Heart left ventricle (tissue), 16 donors: ENCODE data around the gene TJP1. TPM values are rescaled to one million over a fixed set of nuclear protein-coding genes. Genes with fewer than 3 reads are reported as not detected.

Experiments used
- ATAC-seq, 4 donors: fragments of 200-7000 bp; cut with Tn5 transposase; one replicate each; pipeline ENCODE4 v1.9.1; 2020 to 2022; ENCODE audit warnings: moderate library complexity in 4 of 4, mild to moderate bottlenecking in 3 of 4, moderate number of reproducible peaks in 1 of 4
- DNase-seq, 5 donors: peaks; one replicate each; pipeline ENCODE4 v3.0.0-alpha.2; 2020
- H3K27ac ChIP-seq, 12 donors: fragments of 200-600 bp; sonication (generic) in 4 of 12; one replicate each; pipeline versions ENCODE4 v1.5.0 to v1.8.0; 2016 to 2022; ENCODE audit warnings: mild to moderate bottlenecking in 2 of 12
- H3K27me3 ChIP-seq, 9 donors: fragments of 200-600 bp; sonication (generic) in 2 of 9; one replicate each; pipeline versions ENCODE4 v1.5.1 to v1.8.0; 2016 to 2022; ENCODE audit warnings: mild to moderate bottlenecking in 3 of 9
- H3K36me3 ChIP-seq, 9 donors: fragments of 200-600 bp; sonication (generic) in 2 of 9; one replicate each; pipeline versions ENCODE4 v1.5.0 to v1.8.0; 2018 to 2022; ENCODE audit warnings: mild to moderate bottlenecking in 2 of 9
- H3K4me1 ChIP-seq, 12 donors: fragments of 200-600 bp; sonication (generic) in 4 of 12; one replicate each; pipeline versions ENCODE4 v1.5.0 to v1.8.0; 2016 to 2022; ENCODE audit warnings: mild to moderate bottlenecking in 3 of 12
- H3K4me3 ChIP-seq, 12 donors: fragments of 200-600 bp; sonication (generic) in 4 of 12; one replicate each; pipeline versions ENCODE4 v1.5.0 to v1.8.0; 2017 to 2022; ENCODE audit warnings: mild to moderate bottlenecking in 9 of 12, moderate library complexity in 4 of 12
- H3K9me3 ChIP-seq, 12 donors: fragments of 200-600 bp; sonication (generic) in 4 of 12; one replicate each; pipeline versions ENCODE4 v1.5.0 to v1.8.0; 2016 to 2022; ENCODE audit warnings: mild to moderate bottlenecking in 1 of 12
- POLR2A ChIP-seq, 2 donors: fragments of 450-650 bp; IDR thresholded peaks; one replicate each; pipeline ENCODE4 v1.6.1; 2017; ENCODE audit warnings: antibody characterized with exemption in 2 of 2, mild to moderate bottlenecking in 2 of 2, moderate library complexity in 2 of 2
- WGBS, 4 donors: extraction: QIAGEN DNeasy Blood & Tissue Kit in 2 of 4; methylation state at CpG; one replicate each; pipeline versions ENCODE4 v1.1.5 to v1.1.7; 2013 to 2018; 5-methylcytosine and 5-hydroxymethylcytosine counted together
- intact Hi-C, 10 donors: fragments of 100-400 bp; cut with DNase I; formaldehyde crosslinking; loops; one replicate each; pipeline versions ENCODE4 v1.11.1 to v1.14.2; 2022
- polyA plus RNA-seq, 2 donors: library from polyadenylated mRNA; stranded (reverse); fragments of 200-250 nt; gene quantifications; one replicate each; pipeline ENCODE4 v1.2.3, GENCODE V29; 2013
- total RNA-seq, 9 donors: library from RNA; depleted of rRNA in 2 of 9; stranded (reverse); fragments of >200 nt in 2 of 9; fragmentation: NEBNext Ultra II Directional in 3 of 9; extraction: Animal tissue kit (Norgen Biotek cat#: 25700) in 3 of 9; gene quantifications; one replicate each; pipeline versions ENCODE4 v1.1.0 to v1.2.4, GENCODE V29; 2016 to 2023
- TF ChIP-seq, protein P1 (sequence below), 12 donors: fragments of 200-600 bp; sonication (generic) in 4 of 12; IDR thresholded peaks; one replicate each; pipeline versions ENCODE4 v1.5.0 to v1.8.0; 2018 to 2022; ENCODE audit warnings: antibody characterized with exemption in 12 of 12, mild to moderate bottlenecking in 5 of 12
- donor health status: ischemic (EF 13 %, LVEDD 7.1; RV severe dilation, severe dysfunction).
- donor health status: healthy with polysubstance abuse.
- donor health status: DM: no; HTN: yes; CAD: no.
- donor health status: DM: no; HTN: no; CAD: no.
- donor health status: ischemic (EF 25% LVEDD 6.9; RV normal size, moderate dysfunction).
- donor health status: ischemic (EF 25% LVEDD 5.7; RV mildly dilated, moderate dysfunction).
- donor health status: healthy.
- donor health status: DM: yes; HTN: yes; CAD: no.
- donor health status: ischemic (EF 35%, LVEDD 5.7; RV mildly dilated, moderate dysfunction).
- donor health status: nonischemic (EF 11% LVEDD 7.7; RV severe dilation, severe dysfunction).
- donor health status: DM: yes; HTN: yes; CAD: no.
- donor health status: PGD.
- donor health status: ischemic (EF 29% LVEDD 5.4; RV normal size, mild dysfunction).
- donor health status: nonischemic (EF 23%, LVEDD 6.1; RV moderate dilation, normal function).

TJP1 gene
- total and polyA plus RNA-seq, 11 donors: 26.8 to 159 (median 105) TPM

DNA sequence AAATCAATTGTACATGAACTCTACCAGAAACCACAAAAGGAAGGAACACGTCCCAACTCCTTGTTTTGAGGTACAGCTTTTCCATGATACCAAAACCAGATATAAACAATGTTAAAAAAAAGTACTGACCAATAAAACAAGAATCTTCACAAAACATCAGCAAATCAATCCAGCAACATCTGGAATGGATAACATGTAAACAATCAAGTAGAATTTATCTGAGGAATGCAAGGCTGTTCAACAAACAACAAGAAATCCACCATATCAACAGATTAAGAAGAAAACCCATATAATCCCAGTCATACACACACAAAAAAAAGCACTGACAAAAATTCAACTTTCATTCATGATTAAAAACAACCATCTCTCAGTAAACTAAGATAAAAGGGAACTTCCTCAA is 26.7 kb downstream of the TJP1 start:
- Histone ChIP-seq H3K4me1 (peaks cover 0 to 39% (median 14%) of the 10 kb centered on the region in 12 donors), H3K36me3 (peaks cover 0 to 47% (median 8%) of the 10 kb centered on the region in 9 donors), H3K27ac (no peak overlapping the region), H3K9me3 (peaks cover 0 to 16% (median 0%) of the 10 kb centered on the region in 12 donors), H3K27me3 (no peaks in the 10 kb centered on the region), H3K4me3 (no peak overlapping the region)
- DNase-seq (no peak), ATAC-seq (no peak)
- TF ChIP-seq, protein P1, sequence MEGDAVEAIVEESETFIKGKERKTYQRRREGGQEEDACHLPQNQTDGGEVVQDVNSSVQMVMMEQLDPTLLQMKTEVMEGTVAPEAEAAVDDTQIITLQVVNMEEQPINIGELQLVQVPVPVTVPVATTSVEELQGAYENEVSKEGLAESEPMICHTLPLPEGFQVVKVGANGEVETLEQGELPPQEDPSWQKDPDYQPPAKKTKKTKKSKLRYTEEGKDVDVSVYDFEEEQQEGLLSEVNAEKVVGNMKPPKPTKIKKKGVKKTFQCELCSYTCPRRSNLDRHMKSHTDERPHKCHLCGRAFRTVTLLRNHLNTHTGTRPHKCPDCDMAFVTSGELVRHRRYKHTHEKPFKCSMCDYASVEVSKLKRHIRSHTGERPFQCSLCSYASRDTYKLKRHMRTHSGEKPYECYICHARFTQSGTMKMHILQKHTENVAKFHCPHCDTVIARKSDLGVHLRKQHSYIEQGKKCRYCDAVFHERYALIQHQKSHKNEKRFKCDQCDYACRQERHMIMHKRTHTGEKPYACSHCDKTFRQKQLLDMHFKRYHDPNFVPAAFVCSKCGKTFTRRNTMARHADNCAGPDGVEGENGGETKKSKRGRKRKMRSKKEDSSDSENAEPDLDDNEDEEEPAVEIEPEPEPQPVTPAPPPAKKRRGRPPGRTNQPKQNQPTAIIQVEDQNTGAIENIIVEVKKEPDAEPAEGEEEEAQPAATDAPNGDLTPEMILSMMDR (IDR thresholded peaks at IDR 0.05): no peak
- TF ChIP-seq POLR2A (IDR thresholded peaks at IDR 0.05): no peak
- intact Hi-C loops: loop anchor here in 1 of 10 donors (10.0 kb wide), 1 partner anchor 59 kb away; no protein-coding TSS in a partner anchor
- WGBS, 4 donors: 61 to 65% (median 62%) methylated on average over 1 of the region's 1 CpG

- DNase-seq (no peak), ATAC-seq (no peak)
- Histone ChIP-seq H3K4me1 (peaks cover 0 to 41% (median 17%) of the 10 kb centered on the region in 12 donors), H3K9me3 (peaks cover 0 to 16% (median 0%) of the 10 kb centered on the region in 12 donors), H3K27me3 (no peaks in the 10 kb centered on the region), H3K4me3 (no peak overlapping the region), H3K36me3 (peaks cover 0 to 22% (median 3%) of the 10 kb centered on the region in 9 donors), H3K27ac (no peak overlapping the region)
- TF ChIP-seq, protein P1 (IDR thresholded peaks at IDR 0.05): no peak
- TF ChIP-seq POLR2A (IDR thresholded peaks at IDR 0.05): no peak
- WGBS, 4 donors: 86 to 89% (median 87%) methylated on average over 2 of the region's 2 CpGs
- intact Hi-C loops: loop anchor here in 1 of 10 donors (10.0 kb wide), 1 partner anchor 62 kb away; no protein-coding TSS in a partner anchor
Measured at GRCh38 chr15:29792426-29793159, 29.7 kb downstream of the TJP1 start.

DNA sequence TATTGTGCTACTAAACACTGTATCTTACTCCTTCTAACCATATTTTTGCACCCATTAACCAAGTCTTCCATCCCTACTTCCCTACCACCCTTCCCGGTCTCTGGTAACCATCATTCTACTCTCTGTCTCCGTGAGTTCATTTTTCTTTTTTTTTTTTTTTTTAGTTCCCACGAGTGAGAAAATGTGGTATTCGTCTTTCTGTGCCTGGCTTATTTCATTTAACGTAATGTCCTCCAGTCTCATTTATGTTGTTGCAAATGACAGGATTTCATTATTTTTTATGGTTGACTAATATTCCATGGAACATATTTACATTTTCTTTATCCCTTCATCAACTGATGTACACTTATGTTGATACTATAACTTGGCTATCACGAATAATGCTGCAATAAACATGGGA is 31.7 kb downstream of the TJP1 start:
- DNase-seq (no peak), ATAC-seq (no peak)
- Histone ChIP-seq H3K4me3 (no peak overlapping the region), H3K9me3 (peaks cover 0 to 10% (median 0%) of the 10 kb centered on the region in 12 donors), H3K4me1 (peaks cover 0 to 58% (median 20%) of the 10 kb centered on the region in 12 donors), H3K36me3 (peaks cover 0 to 22% (median 3%) of the 10 kb centered on the region in 9 donors), H3K27me3 (no peaks in the 10 kb centered on the region), H3K27ac (no peak overlapping the region)
- WGBS, 4 donors: 93 to 95% (median 94%) methylated on average over 6 of the region's 6 CpGs
- intact Hi-C loops: loop anchor here in 1 of 10 donors (10.0 kb wide), 1 partner anchor 64 kb away; no protein-coding TSS in a partner anchor
- TF ChIP-seq POLR2A (IDR thresholded peaks at IDR 0.05): no peak
- TF ChIP-seq, protein P1 (IDR thresholded peaks at IDR 0.05): no peak

- H3K4me3 ChIP-seq: no peak overlapping the region
- no peak for TF ChIP-seq POLR2A (IDR thresholded peaks at IDR 0.05)
- TF ChIP-seq, protein P1 (IDR thresholded peaks at IDR 0.05): no peak
- H3K27me3 ChIP-seq: no peaks in the 10 kb centered on the region
- no peak for DNase-seq
- intact Hi-C loops: loop anchor here in 2 of 10 donors (2.0 to 10.0 kb wide), 2 partner anchors 21 to 65 kb away; no protein-coding TSS in a partner anchor
- peak in 3 of 4 donors; percentile 38 to 54 (median 48) for ATAC-seq
- peaks cover 0 to 20% (median 2%) of the 10 kb centered on the region in 9 donors for H3K36me3 ChIP-seq
- 38 to 47% (median 41%) methylated on average over 4 of the region's 4 CpGs for WGBS, 4 donors
- H3K27ac ChIP-seq: no peak overlapping the region
- H3K9me3 ChIP-seq: peaks cover 0 to 5% (median 0%) of the 10 kb centered on the region in 12 donors
- peaks cover 0 to 59% (median 22%) of the 10 kb centered on the region in 12 donors for H3K4me1 ChIP-seq
Measured at GRCh38 chr15:29789871-29790270, 32.4 kb downstream of the TJP1 start.
